ENCODE data around the gene NEU2. TPM values are rescaled to one million over a fixed set of nuclear protein-coding genes. Genes with fewer than 3 reads are reported as not detected.

The NEU2 gene
- total RNA-seq, 1 experiment from 2014 or later, result not detected

DNA sequence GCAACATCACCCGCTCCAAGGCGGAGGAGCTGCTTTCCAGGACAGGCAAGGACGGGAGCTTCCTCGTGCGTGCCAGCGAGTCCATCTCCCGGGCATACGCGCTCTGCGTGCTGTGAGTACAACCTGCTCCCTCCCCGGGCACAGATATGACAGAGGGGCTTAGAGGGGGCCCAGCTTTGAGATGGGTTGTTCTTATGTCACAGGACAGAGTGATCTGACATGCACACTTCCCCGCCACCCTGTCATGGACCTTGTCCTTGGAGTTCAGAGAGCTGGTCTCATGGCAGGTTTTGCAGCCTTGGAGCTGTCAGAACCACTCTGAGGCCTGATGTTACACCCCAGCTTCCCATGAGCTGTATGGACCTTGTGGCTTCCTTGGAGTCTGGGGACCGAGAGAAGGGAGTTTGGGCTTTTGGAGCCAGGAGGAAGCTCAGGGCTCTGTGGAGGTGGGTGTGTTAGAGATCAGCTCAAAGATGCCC lies 28.1 kb downstream of the NEU2 start:
- H3K4me3 Mint-ChIP-seq, result no peak overlapping the region

More for the DNA sequence above, 28.1 kb downstream of the NEU2 start:
- Histone ChIP-seq H2BK20ac (ENCODE audit: low read depth, low read length, poor library complexity, severe bottlenecking) (no peak overlapping the region), H2AFZ (ENCODE audit: low read length) (no peak overlapping the region), H4K5ac (ENCODE audit: insufficient read length, low read depth, low read length) (no peak overlapping the region), H3K4ac (ENCODE audit: low read depth, low read length) (no peak overlapping the region), H2BK5ac (ENCODE audit: insufficient read length, low read length) (no peak overlapping the region), H3K56ac (ENCODE audit: insufficient read length, low read depth, low read length) (no peak overlapping the region), H3K9ac (ENCODE audit: extremely low read depth, insufficient read length, low read length) (no peak overlapping the region), H4K20me1 (ENCODE audit: control insufficient read depth, insufficient read depth, insufficient read length) (no peaks in the 10 kb centered on the region), H3K79me2 (ENCODE audit: insufficient read depth, low read length) (no peaks in the 10 kb centered on the region), H3K18ac (ENCODE audit: insufficient read length, low read depth, low read length) (no peak overlapping the region), H4K8ac (replicated peaks; ENCODE audit: insufficient read length, low read depth, low read length) (no peak overlapping the region), H3K4me2 (ENCODE audit: insufficient read depth, insufficient read length, low read length) (no peak overlapping the region), H3K79me1 (ENCODE audit: insufficient read depth, low read depth, low read length, poor library complexity, severe bottlenecking) (no peaks in the 10 kb centered on the region), H3K4me1 (ENCODE audit: insufficient read depth, low read length) (no peaks in the 10 kb centered on the region), H3K9me3 (ENCODE audit: control insufficient read depth, low read depth, low read length) (no peaks in the 10 kb centered on the region), H2BK120ac (ENCODE audit: low read depth, low read length, poor library complexity, severe bottlenecking) (no peak overlapping the region), H3K27ac (ENCODE audit: insufficient read length, low read depth, low read length) (no peak overlapping the region), H2BK15ac (ENCODE audit: low read depth, low read length) (no peak overlapping the region), H3K23me2 (ENCODE audit: insufficient read length, low read depth, low read length, poor library complexity, severe bottlenecking) (no peaks in the 10 kb centered on the region), H3K23ac (ENCODE audit: insufficient read length, low read depth, low read length) (no peak overlapping the region), H2AK5ac (ENCODE audit: insufficient read length, low read length) (no peak overlapping the region), H2BK12ac (ENCODE audit: insufficient read length, low read depth, low read length) (no peak overlapping the region), H4K91ac (ENCODE audit: insufficient read length, low read depth, low read length) (no peak overlapping the region), H3T11ph (ENCODE audit: low read length) (no peak overlapping the region), H3K27me3 (ENCODE audit: insufficient read depth, low read length) (no peaks in the 10 kb centered on the region), H3K14ac (ENCODE audit: insufficient read depth, low read length) (no peak overlapping the region)
- TF ChIP-seq, protein P1, sequence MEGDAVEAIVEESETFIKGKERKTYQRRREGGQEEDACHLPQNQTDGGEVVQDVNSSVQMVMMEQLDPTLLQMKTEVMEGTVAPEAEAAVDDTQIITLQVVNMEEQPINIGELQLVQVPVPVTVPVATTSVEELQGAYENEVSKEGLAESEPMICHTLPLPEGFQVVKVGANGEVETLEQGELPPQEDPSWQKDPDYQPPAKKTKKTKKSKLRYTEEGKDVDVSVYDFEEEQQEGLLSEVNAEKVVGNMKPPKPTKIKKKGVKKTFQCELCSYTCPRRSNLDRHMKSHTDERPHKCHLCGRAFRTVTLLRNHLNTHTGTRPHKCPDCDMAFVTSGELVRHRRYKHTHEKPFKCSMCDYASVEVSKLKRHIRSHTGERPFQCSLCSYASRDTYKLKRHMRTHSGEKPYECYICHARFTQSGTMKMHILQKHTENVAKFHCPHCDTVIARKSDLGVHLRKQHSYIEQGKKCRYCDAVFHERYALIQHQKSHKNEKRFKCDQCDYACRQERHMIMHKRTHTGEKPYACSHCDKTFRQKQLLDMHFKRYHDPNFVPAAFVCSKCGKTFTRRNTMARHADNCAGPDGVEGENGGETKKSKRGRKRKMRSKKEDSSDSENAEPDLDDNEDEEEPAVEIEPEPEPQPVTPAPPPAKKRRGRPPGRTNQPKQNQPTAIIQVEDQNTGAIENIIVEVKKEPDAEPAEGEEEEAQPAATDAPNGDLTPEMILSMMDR (conservative IDR thresholded peaks at IDR 0.05), result no peak
- WGBS (ENCODE audit: extremely low coverage, insufficient read length, low lambda C conversion rate), result no CpG with 5 or more reads among the region's 13 CpGs
- Mint-ChIP-seq H3K4me1 (peaks cover 12 to 25% of the 10 kb centered on the region in 2 experiments), H3K27ac (peak overlapping the region in 1 of 3 experiments; percentile 19; a peak in 1 of 7 replicates), H3K27me3 (ENCODE audit: low read depth) (peaks cover 4% of the 10 kb centered on the region), H3K9me3 (no peaks in the 10 kb centered on the region; a peak in 1 of 5 replicates), H3K36me3 (ENCODE audit: insufficient read depth in 1 of 3, low read depth in 3 of 3) (no peaks in the 10 kb centered on the region)
- DNase-seq, result no peak

All from H9 (cell line).